NCI-H2196 treated with DMSO at 0.1 percent for 48 hours (cell line): ENCODE results near the gene LBHD2.

Experiments used
- DNase-seq: peaks from one replicate; lab custom pipeline; 2025; ENCODE audit not compliant: unreplicated experiment; lab: John Stamatoyannopoulos, UW

The LBHD2 gene

DNA sequence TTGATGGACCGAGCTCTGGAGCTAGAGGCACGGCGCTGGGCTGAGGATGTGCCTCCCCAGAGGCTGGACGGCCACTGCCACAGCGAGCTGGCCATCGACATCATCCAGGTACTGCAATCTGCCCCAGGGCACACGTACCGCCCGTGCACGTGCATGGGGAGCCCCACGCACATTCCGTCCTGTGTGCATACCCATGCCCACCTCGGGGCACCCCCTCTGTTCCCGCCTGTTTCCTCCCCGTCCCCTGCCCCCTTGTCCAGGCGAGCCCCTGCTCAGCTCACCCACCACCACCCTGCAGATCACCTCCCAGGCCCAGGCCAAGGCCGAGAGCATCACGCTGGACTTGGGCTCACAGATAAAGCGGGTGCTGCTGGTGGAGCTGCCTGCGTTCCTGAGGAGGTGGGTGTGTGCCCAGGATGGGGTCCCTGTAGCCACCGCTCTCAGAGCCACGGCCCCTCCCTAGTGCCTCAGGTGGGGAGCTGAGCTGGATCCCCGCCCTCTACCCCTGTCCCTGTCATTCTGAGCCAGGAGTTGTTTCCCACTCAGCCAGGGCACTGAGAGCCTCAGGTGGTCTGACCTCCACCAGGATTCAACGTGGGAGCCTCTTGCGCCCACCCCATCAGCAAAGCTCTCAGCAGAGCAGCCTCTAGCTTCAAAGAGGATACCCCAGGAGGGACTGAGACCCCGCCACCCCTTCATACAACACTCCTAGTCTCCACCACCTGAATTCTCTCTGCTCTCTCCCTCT is 46.2 kb downstream of the LBHD2 start:
- DNase-seq = no peak

- no peak for DNase-seq
Observed at GRCh38 chr14:103130965-103131364, 47.0 kb downstream of the LBHD2 start.

GRCh38 chr14:103131580-103131979 is 47.6 kb downstream of the LBHD2 start:
- DNase-seq = no peak

- DNase-seq = no peak
Observed at GRCh38 chr14:103132381-103133209, 48.6 kb downstream of the LBHD2 start.

DNA sequence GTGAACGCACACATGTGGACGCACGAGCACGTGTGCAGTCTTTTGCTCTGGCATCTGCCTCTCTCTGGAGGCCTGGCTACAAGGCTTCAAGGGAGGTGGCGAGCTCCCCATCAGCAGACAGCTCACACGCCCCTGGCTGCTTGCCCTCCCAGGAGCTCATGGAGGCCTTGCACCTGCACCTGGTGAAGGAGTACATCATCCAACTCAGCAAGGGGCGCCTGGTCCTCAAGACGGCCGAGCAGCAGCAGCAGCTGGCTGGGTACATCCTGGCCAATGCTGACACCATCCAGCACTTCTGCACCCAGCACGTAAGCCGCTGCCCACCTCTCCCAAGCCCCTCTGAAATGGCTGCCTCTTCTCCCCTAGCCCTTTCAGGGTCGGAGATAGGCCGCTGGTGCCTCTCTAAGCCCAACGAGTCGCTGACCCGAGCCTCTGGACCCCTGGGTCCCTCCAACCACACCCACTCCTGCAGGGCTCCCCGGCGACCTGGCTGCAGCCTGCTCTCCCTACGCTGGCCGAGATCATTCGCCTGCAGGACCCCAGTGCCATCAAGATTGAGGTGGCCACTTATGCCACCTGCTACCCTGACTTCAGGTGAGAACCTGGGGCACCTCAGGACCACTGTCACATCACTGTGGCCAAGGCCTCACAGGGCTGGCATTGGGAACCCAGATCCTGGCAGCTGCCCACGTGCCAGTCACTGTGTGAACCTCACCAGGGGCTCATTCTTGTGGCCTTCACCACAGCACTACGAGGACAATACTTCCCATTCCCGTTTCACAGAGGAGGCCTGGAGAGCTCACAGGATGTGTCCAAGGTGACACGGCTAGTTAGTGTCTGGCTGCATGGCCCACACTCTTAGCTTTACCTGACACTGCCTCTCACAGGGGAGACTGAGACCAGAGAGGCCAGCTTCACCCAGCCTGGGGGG is 49.5 kb downstream of the LBHD2 start:
- no peak for DNase-seq

GRCh38 chr14:103134405-103134804 is 50.4 kb downstream of the LBHD2 start:
- no peak for DNase-seq

GRCh38 chr14:103134919-103135318 is 50.9 kb downstream of the LBHD2 start:
- DNase-seq = no peak

- DNase-seq = no peak
Observed at GRCh38 chr14:103135333-103136260, 51.6 kb downstream of the LBHD2 start.

- no peak for DNase-seq
Observed at GRCh38 chr14:103136388-103137271, 52.6 kb downstream of the LBHD2 start.

GRCh38 chr14:103137689-103138300 is 53.8 kb downstream of the LBHD2 start:
- DNase-seq = no peak

GRCh38 chr14:103138301-103139131 is 54.5 kb downstream of the LBHD2 start:
- no peak for DNase-seq

DNA sequence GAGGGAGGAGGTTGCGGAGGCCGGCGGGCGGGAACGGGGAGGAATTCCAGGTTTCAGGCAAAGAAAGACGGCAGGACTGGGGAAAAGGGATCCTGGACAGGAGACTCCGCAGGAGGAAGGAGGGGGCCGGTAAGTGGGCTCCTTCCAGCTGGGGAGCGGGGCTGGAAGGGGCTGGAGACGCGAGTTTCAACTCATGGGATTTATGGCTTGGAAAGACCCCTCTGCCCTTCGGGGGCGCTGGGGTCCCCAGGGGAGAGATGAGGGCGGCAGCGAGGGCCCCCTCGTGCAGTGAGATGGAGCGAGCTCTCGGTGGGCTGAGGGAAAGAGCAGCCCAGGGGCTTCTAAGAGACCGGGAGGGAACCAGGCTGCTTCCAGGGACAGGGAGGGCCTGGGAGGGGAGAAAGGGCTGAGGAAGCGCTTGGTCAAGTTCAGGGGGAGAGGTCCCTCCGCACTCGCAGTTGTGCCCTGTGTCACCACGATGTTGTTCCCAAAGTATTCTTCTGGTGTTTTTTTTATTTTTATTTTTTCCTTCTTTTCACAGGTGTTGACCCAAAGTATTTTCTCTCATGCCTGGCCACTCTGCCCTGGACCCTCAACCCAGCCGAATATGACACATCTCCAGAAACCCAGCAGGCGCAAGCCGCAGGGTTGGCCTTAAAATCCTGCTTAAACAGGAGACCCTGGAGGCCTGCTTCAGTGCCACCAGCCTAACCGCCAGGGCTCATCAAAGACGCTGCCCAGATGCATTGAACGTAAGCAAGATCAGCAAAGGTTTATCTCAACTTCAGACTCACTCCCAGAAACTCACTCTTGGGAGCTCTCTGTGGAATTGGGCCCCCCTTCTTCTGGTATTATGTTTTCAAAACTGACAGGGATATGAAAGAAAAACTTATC is 55.4 kb downstream of the LBHD2 start:
- DNase-seq = no peak
